ENCODE data around the gene PRDM8.
A peak's percentile ranks its signal among the peaks of the same experiment; 100 is the strongest.

PRDM8 gene

DNA sequence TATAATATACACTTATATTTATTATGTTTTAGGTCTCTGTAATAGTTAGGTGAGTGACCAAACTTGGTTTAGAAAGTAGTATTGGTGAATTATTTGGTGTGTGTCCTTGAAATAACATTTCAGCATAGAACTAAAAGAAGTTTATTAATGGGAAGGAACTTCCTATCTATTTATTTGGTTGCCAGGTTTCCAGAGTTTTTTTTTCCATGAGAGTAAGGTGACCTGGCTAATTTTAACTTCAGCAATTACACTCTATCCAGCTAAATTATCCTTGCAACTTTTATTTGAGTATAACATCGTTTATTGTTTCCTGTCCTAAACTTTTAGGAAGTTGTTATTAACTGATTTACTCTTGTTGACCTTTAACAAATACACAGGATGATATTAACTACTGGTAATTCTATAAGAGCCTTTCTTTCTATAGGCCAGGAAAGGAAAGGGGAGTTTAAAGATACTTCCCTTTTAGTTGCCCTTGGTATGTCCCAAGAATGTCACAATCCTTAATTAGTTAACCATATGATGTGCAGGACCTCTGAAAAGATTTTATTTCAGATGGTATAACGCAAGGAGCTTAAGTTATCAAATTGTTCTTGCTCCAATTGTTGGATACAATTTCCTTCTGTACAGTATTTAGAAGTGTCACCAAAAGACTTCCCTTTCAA is 18.9 kb downstream of the PRDM8 start:
- H3K27ac ChIP-seq = no peak overlapping the region

DNA sequence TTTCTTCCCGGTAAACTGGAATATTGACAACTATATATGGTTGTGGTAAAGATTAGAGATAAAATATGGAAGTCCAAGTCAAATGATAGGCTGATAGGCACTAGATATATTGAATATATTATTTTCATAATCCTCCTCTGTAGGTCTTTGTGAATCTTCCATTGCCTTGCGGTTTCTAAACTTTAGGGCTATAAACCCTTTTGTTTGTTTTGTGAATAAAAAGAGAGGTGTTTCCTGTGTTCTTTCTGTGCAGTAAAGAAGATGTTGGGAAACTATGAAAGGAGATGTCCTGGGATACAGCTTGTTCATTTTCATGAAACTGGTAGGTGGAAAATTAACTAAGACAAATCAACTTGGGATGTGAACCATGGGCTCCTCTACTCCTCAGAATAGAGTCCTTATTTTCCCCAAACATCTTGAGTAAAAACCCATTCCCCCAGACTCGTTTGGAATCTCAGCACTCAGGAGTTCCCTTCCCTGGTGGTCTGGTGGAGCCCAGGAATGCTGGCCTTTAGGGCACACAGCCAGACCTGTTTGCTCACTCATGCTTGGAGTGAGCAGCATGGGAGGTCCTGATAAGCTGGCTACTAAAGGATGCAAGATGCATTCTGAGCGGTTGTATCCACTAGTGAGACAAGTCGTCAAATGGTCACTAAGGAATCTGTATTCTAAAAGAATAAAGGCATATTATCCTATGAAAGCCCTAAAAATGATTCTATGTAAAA is 22.2 kb downstream of the PRDM8 start:
- TF ChIP-seq, protein P1, sequence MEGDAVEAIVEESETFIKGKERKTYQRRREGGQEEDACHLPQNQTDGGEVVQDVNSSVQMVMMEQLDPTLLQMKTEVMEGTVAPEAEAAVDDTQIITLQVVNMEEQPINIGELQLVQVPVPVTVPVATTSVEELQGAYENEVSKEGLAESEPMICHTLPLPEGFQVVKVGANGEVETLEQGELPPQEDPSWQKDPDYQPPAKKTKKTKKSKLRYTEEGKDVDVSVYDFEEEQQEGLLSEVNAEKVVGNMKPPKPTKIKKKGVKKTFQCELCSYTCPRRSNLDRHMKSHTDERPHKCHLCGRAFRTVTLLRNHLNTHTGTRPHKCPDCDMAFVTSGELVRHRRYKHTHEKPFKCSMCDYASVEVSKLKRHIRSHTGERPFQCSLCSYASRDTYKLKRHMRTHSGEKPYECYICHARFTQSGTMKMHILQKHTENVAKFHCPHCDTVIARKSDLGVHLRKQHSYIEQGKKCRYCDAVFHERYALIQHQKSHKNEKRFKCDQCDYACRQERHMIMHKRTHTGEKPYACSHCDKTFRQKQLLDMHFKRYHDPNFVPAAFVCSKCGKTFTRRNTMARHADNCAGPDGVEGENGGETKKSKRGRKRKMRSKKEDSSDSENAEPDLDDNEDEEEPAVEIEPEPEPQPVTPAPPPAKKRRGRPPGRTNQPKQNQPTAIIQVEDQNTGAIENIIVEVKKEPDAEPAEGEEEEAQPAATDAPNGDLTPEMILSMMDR (IDR thresholded peaks at IDR 0.05; ENCODE audit: low read depth, low read length, missing control alignments) = no peak

More for the DNA sequence above, 18.9 kb downstream of the PRDM8 start:
- no peak for DNase-seq
- TF ChIP-seq, protein P1 (IDR thresholded peaks at IDR 0.05; ENCODE audit: low read depth, low read length, missing control alignments) = no peak
- H3K36me3 ChIP-seq (replicated peaks) = no peaks in the 10 kb centered on the region
- H3K27me3 ChIP-seq (replicated peaks) = no peaks in the 10 kb centered on the region
- in situ Hi-C loops (cut with HindIII; ENCODE audit: low pct_ligation_motif_present, low sequenced_read_pairs) = no loop called here
- H3K4me3 ChIP-seq (ENCODE audit: low read depth, low read length) = no peak overlapping the region

DNA sequence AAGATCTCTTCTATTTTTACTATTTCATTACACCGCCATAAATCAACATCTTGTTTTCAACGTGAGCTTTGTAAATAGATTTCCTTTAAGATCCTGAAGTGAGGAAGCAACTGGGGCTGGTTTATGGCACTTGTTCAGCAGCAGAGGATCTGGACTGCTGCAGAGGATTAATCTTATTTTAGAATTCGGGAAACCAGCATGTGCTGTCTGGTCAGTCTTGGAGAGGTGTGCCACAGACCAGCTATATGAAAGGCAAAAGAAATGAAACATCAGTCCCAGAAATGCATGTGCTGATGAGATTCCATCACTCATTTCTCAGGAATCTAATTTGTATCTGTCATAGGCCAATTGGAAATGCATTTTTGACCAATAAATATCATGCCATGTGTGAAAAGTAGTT is 23.4 kb downstream of the PRDM8 start:
- no peak for DNase-seq

More for the DNA sequence above, 22.2 kb downstream of the PRDM8 start:
- Histone ChIP-seq H3K4me3 (ENCODE audit: low read depth, low read length) (no peak overlapping the region), H3K36me3 (replicated peaks) (no peaks in the 10 kb centered on the region), H3K27ac (no peak overlapping the region), H3K27me3 (replicated peaks) (no peaks in the 10 kb centered on the region)
- in situ Hi-C loops (cut with HindIII; ENCODE audit: low pct_ligation_motif_present, low sequenced_read_pairs) = no loop called here
- DNase-seq = no peak

DNA sequence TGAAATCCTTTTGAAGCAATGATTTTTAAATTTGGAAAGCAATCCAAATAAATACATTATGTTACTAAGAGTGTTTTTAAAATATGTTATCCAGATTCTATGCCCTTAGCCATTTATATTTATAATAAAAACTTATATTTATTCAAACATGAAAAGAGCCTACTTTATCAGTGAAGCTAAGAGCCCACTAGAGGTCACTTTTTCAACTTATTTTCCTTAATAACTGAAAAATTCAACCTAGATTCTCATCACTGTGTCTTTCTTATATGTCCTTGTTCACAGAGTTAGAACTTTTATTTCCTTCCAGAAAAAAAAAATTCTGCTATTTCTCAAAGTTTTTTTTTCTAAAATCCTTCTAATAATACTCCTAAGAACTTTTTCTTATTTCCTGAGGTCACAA is 23.9 kb downstream of the PRDM8 start:
- DNase-seq = no peak

More for the DNA sequence above, 23.4 kb downstream of the PRDM8 start:
- no peak overlapping the region for H3K27ac ChIP-seq
- TF ChIP-seq, protein P1 (IDR thresholded peaks at IDR 0.05; ENCODE audit: low read depth, low read length, missing control alignments) = no peak
- in situ Hi-C loops (cut with HindIII; ENCODE audit: low pct_ligation_motif_present, low sequenced_read_pairs) = no loop called here
- no peaks in the 10 kb centered on the region for H3K36me3 ChIP-seq (replicated peaks)
- H3K4me3 ChIP-seq (ENCODE audit: low read depth, low read length) = no peak overlapping the region
- no peaks in the 10 kb centered on the region for H3K27me3 ChIP-seq (replicated peaks)

DNA sequence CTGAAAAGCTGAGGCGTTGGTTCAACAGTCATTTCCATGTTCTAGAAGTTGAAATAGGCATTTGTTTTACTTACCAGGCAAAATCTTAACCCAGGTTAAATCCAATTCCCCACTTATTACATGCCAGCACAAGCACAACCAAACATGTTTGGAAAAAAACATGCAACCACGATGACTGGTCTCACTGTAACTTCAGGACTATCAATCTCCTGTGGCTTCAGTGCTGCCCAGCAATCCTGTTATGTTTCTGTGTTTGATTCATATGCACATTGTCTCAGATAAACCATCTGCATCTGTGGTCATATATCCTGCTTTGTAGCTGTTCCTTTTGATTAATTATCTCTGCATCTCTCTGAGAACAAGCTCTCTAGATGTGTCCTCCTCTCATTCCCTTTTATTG is 28.3 kb downstream of the PRDM8 start:
- TF ChIP-seq, protein P1 (IDR thresholded peaks at IDR 0.05; ENCODE audit: low read depth, low read length, missing control alignments) = no peak
- Histone ChIP-seq H3K27ac (no peak overlapping the region), H3K4me3 (ENCODE audit: low read depth, low read length) (no peak overlapping the region), H3K27me3 (replicated peaks) (no peaks in the 10 kb centered on the region), H3K36me3 (replicated peaks) (no peaks in the 10 kb centered on the region)
- in situ Hi-C loops (cut with HindIII; ENCODE audit: low pct_ligation_motif_present, low sequenced_read_pairs) = no loop called here
- DNase-seq = no peak

More for the DNA sequence above, 23.9 kb downstream of the PRDM8 start:
- TF ChIP-seq, protein P1 (IDR thresholded peaks at IDR 0.05; ENCODE audit: low read depth, low read length, missing control alignments) = peak; percentile 33
- H3K27ac ChIP-seq = no peak overlapping the region
- in situ Hi-C loops (cut with HindIII; ENCODE audit: low pct_ligation_motif_present, low sequenced_read_pairs) = no loop called here
- no peak overlapping the region for H3K4me3 ChIP-seq (ENCODE audit: low read depth, low read length)
- no peaks in the 10 kb centered on the region for H3K36me3 ChIP-seq (replicated peaks)
- H3K27me3 ChIP-seq (replicated peaks) = no peaks in the 10 kb centered on the region

All from brain microvascular endothelial cell (primary cell).